Left ventricle myocardium inferior (tissue), 1 donor: ENCODE results near the gene HOXB9. TPM values are rescaled to one million over a fixed set of nuclear protein-coding genes. Genes with fewer than 3 reads are reported as not detected.

Experiments used
- DNase-seq: peaks from one replicate; pipeline ENCODE4 v3.0.0-alpha.2; 2020
- H3K27ac ChIP-seq: fragments of 200-600 bp; replicated peaks from 2 replicates; pipeline ENCODE4 v1.8.0; 2021
- H3K27me3 ChIP-seq: fragments of 200-600 bp; 2 replicates; pipeline ENCODE4 v1.8.0; 2021; ENCODE audit warnings: low read depth
- H3K36me3 ChIP-seq: fragments of 200-600 bp; 2 replicates; pipeline ENCODE4 v1.8.0; 2021
- H3K4me1 ChIP-seq: fragments of 200-600 bp; 2 replicates; pipeline ENCODE4 v1.8.0; 2021
- H3K4me3 ChIP-seq: fragments of 200-600 bp; 2 replicates; pipeline ENCODE4 v1.8.0; 2021; ENCODE audit warnings: mild to moderate bottlenecking, moderate library complexity
- H3K9me3 ChIP-seq: fragments of 200-600 bp; replicated peaks from 2 replicates; pipeline ENCODE4 v1.8.0; 2021
- intact Hi-C: fragments of 100-400 bp; cut with micrococcal nuclease; formaldehyde crosslinking; loops from one replicate; pipeline ENCODE4 v1.11.0; 2022
- microRNA-seq: library from miRNA; unstranded; fragments of <30 nt; microRNA quantifications from one replicate; pipeline ENCODE4 v1.2.0, GENCODE V29; 2020
- total RNA-seq: library from RNA; stranded (reverse); fragmentation: NEBNext Ultra II Directional; extraction: Animal tissue kit (Norgen Biotek cat#: 25700); gene quantifications from one replicate; pipeline ENCODE4 v1.2.1, GENCODE V29; 2021
- TF ChIP-seq, protein P1 (sequence below): fragments of 200-600 bp; IDR thresholded peaks from 2 replicates; pipeline ENCODE4 v1.8.0; 2021; ENCODE audit warnings: antibody characterized with exemption, mild to moderate bottlenecking, borderline replicate concordance
- donor health status: DM: no; HTN: yes; CAD: no; lungs with severe emphysema.

HOXB9 gene
- total RNA-seq, 1 donor from 2014 or later: not detected

DNA sequence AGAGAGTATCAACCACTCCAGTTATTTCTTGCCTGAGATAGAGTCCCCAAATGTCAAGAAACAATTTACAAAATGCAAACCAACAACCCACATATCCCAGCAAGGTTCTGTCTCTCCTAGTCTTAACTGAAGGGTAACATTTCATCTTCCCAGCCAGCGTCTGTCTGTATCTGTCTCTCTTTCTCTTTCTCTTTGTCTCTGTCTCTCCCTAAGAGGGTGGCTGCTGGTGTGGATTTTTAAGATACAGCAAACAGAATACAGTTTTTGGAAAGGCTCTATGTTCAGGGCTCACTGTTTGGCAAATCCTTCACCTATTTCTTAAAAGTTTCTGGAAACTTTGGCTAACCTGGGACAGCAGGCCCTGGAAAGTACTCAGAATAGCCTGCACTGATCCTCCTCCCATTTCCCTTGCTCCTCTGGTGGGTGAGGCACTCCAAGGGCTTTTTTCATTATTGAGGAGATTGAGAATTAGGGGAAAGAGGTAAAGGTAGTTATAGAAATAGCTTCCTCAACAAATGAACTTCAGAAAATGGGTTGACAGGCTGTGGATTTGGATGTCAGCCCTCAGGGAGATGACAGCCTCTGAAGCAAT, 54.2 kb downstream of the HOXB9 start:
- Histone ChIP-seq H3K9me3 (no peaks in the 10 kb centered on the region), H3K4me1 (peaks cover 20% of the 10 kb centered on the region), H3K27me3 (peaks cover 100% of the 10 kb centered on the region), H3K27ac (no peak overlapping the region), H3K4me3 (no peak overlapping the region), H3K36me3 (no peaks in the 10 kb centered on the region)
- intact Hi-C loops: no loop called here
- DNase-seq: no peak
- TF ChIP-seq, protein P1, sequence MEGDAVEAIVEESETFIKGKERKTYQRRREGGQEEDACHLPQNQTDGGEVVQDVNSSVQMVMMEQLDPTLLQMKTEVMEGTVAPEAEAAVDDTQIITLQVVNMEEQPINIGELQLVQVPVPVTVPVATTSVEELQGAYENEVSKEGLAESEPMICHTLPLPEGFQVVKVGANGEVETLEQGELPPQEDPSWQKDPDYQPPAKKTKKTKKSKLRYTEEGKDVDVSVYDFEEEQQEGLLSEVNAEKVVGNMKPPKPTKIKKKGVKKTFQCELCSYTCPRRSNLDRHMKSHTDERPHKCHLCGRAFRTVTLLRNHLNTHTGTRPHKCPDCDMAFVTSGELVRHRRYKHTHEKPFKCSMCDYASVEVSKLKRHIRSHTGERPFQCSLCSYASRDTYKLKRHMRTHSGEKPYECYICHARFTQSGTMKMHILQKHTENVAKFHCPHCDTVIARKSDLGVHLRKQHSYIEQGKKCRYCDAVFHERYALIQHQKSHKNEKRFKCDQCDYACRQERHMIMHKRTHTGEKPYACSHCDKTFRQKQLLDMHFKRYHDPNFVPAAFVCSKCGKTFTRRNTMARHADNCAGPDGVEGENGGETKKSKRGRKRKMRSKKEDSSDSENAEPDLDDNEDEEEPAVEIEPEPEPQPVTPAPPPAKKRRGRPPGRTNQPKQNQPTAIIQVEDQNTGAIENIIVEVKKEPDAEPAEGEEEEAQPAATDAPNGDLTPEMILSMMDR: no peak

Small RNA genes lying within 50 kb of the gene (microRNA-seq; reads per million reads assigned to microRNA genes)
- not detected for gene MIR196A1

Other genes with a start within 250 kb of the HOXB9 start
- 0.27 TPM for gene SKAP1, start 196.1 kb downstream of the HOXB9 start, total RNA-seq
- gene HOXB1, start 95.3 kb downstream of the HOXB9 start, total RNA-seq: not detected
- gene HOXB2, start 81.2 kb downstream of the HOXB9 start, total RNA-seq: 1.9 TPM
- 0.25 TPM for gene HOXB4, start 48.0 kb downstream of the HOXB9 start, total RNA-seq
- 0.91 TPM for gene HOXB3, start 36.1 kb downstream of the HOXB9 start, total RNA-seq
- gene HOXB5, start 32.6 kb downstream of the HOXB9 start, total RNA-seq: not detected
- gene HOXB6, start 21.4 kb downstream of the HOXB9 start, total RNA-seq: 0.66 TPM
- gene HOXB7, start 15.3 kb downstream of the HOXB9 start, total RNA-seq: 0.16 TPM
- not detected for gene HOXB8, start 11.1 kb downstream of the HOXB9 start, total RNA-seq
- gene PRAC1, start 96.2 kb upstream of the HOXB9 start, total RNA-seq: not detected
- gene PRAC2, start 96.8 kb upstream of the HOXB9 start, total RNA-seq: not detected
- gene HOXB13, start 102.4 kb upstream of the HOXB9 start, total RNA-seq: not detected
- not detected for gene TTLL6, start 190.9 kb upstream of the HOXB9 start, total RNA-seq
- 312 TPM for gene CALCOCO2, start 204.7 kb upstream of the HOXB9 start, total RNA-seq